Neutrophil (primary cell): ENCODE results near the gene PTPRCAP.
"Not testable (repeated sequence)": the region's sequence is repeated elsewhere in the genome, so short reads cannot be mapped to it uniquely, and the experiment has no call there.

Experiments used
- H3K27ac ChIP-seq: fragments of 200-600 bp; sonication (generic); 2 replicates; pipeline ENCODE4 v1.5.1; 2016; ENCODE audit warnings: mild to moderate bottlenecking, moderate library complexity
- H3K27me3 ChIP-seq: fragments of 200-600 bp; sonication (generic); 2 replicates; pipeline ENCODE4 v1.6.0; 2016; ENCODE audit warnings: mild to moderate bottlenecking
- H3K36me3 ChIP-seq: fragments of 200-600 bp; sonication (generic); 2 replicates; pipeline ENCODE4 v1.5.1; 2017
- H3K4me1 ChIP-seq, 2 experiments: fragments of 200-600 bp in 1 of 2; sonication (generic) in 1 of 2; 1 replicate in 1 of 2; 2 replicates in 1 of 2; pipeline versions ENCODE4 v1.5.1 to v1.6.1; 2013 to 2016; ENCODE audit warnings: low read depth in 1 of 2, low read length in 1 of 2, mild to moderate bottlenecking in 1 of 2, moderate library complexity in 1 of 2; ENCODE audit not compliant: control insufficient read depth in 1 of 2, insufficient read depth in 1 of 2
- H3K4me3 ChIP-seq, 2 experiments: fragments of 200-600 bp in 1 of 2; sonication (generic) in 1 of 2; 1 replicate in 1 of 2; 2 replicates in 1 of 2; pipeline ENCODE4 v1.5.1; 2013 to 2016; ENCODE audit warnings: low read depth in 1 of 2, low read length in 1 of 2, mild to moderate bottlenecking in 1 of 2, moderate library complexity in 1 of 2
- H3K9me3 ChIP-seq: fragments of 200-600 bp; sonication (generic); 2 replicates; pipeline ENCODE4 v1.5.1; 2016
- TF ChIP-seq, protein P1 (sequence below): fragments of 200-600 bp; sonication (generic); IDR thresholded peaks from 2 replicates; pipeline ENCODE4 v1.5.1; 2016; ENCODE audit warnings: antibody characterized with exemption

Gene PTPRCAP

GRCh38 chr11:67466367-67466766, 28.9 kb upstream of the PTPRCAP start:
- H3K36me3 ChIP-seq = no peaks in the 10 kb centered on the region
- H3K27me3 ChIP-seq = no peaks in the 10 kb centered on the region
- H3K9me3 ChIP-seq = no peaks in the 10 kb centered on the region
- H3K4me3 ChIP-seq = no peak overlapping the region
- peaks cover 27 to 39% of the 10 kb centered on the region in 2 experiments for H3K4me1 ChIP-seq
- TF ChIP-seq, protein P1, sequence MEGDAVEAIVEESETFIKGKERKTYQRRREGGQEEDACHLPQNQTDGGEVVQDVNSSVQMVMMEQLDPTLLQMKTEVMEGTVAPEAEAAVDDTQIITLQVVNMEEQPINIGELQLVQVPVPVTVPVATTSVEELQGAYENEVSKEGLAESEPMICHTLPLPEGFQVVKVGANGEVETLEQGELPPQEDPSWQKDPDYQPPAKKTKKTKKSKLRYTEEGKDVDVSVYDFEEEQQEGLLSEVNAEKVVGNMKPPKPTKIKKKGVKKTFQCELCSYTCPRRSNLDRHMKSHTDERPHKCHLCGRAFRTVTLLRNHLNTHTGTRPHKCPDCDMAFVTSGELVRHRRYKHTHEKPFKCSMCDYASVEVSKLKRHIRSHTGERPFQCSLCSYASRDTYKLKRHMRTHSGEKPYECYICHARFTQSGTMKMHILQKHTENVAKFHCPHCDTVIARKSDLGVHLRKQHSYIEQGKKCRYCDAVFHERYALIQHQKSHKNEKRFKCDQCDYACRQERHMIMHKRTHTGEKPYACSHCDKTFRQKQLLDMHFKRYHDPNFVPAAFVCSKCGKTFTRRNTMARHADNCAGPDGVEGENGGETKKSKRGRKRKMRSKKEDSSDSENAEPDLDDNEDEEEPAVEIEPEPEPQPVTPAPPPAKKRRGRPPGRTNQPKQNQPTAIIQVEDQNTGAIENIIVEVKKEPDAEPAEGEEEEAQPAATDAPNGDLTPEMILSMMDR = no peak
- H3K27ac ChIP-seq = peak overlapping the region; percentile 43

- not testable (repeated sequence) for H3K9me3 ChIP-seq, H3K36me3 ChIP-seq, H3K27me3 ChIP-seq
- peak overlapping the region; percentile 95 for H3K27ac ChIP-seq
- peak overlapping the region; percentile 75 to 87 for H3K4me3 ChIP-seq
- H3K4me1 ChIP-seq = peaks cover 27 to 39% of the 10 kb centered on the region in 2 experiments
Observed at GRCh38 chr11:67465530-67465929, 28.0 kb upstream of the PTPRCAP start.

DNA sequence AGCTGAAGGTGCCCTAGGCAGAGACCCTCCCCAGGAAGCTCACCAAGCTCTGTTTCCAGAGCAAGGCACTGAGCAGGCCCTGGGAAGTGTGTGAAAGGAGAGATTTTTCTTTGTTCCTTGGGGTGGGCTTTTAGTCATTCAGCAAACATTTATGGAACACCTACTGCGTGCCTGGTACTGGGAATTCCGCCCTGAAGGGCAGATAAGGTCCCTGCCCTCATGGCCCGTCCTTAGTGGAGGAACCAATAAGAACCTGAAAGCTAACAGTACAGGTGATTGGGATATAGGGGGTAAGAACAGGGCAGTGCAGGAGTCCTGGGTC, 27.7 kb upstream of the PTPRCAP start:
- peak overlapping the region; percentile 75 to 87 for H3K4me3 ChIP-seq
- TF ChIP-seq, protein P1 = no peak

GRCh38 chr11:67464411-67465188, 27.1 kb upstream of the PTPRCAP start:
- H3K4me3 ChIP-seq = peak overlapping the region; percentile 75 to 87
- peak overlapping the region; percentile 95 for H3K27ac ChIP-seq
- H3K36me3 ChIP-seq = no peaks in the 10 kb centered on the region
- H3K9me3 ChIP-seq = no peaks in the 10 kb centered on the region
- peaks cover 25 to 37% of the 10 kb centered on the region in 2 experiments for H3K4me1 ChIP-seq
- TF ChIP-seq, protein P1 = no peak
- H3K27me3 ChIP-seq = no peaks in the 10 kb centered on the region

More for the DNA sequence above, 27.7 kb upstream of the PTPRCAP start:
- Histone ChIP-seq H3K27ac (peak overlapping the region; percentile 95), H3K36me3 (no peaks in the 10 kb centered on the region), H3K4me1 (peaks cover 27 to 39% of the 10 kb centered on the region in 2 experiments), H3K27me3 (no peaks in the 10 kb centered on the region), H3K9me3 (no peaks in the 10 kb centered on the region)

DNA sequence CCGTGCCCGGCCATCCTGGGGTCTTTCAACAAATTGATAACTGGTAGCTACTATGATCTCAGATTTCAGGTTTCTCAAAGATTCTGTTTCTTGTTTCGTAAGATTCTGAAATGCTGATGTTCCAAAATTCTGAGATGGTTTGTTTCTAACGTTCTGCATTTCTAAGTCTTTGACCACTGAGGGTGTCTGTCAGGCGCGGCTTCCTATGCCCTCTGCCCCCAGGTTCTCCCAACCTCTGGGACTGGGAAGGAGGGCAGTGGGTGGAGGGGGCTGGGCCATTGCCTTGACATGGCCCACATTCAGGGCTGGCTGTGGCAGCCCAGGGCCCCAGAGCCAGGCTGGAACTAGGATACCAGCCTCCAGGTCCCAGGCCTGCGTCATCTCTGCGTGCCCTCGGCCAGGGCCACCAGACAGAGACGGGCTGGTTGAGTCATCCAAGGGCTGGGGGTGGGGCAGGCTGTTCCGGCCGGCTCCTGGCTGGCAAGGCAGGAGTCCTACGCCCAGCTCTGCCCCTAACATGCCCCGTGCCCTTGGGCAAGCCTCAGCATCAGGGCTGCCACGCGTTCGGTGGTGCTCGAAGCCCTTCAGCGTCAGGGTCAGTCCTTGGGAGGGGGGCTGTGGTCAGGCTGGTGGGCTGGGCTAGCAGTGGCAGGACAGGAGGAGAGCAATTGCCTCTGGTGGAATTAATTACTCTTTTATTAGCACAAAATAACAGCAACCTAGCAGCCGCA, 26.4 kb upstream of the PTPRCAP start:
- no peaks in the 10 kb centered on the region for H3K9me3 ChIP-seq
- H3K27me3 ChIP-seq = no peaks in the 10 kb centered on the region
- TF ChIP-seq, protein P1 = no peak
- H3K4me3 ChIP-seq = peak overlapping the region; percentile 75 to 87
- H3K36me3 ChIP-seq = no peaks in the 10 kb centered on the region
- peak overlapping the region; percentile 95 for H3K27ac ChIP-seq
- peaks cover 22 to 32% of the 10 kb centered on the region in 2 experiments for H3K4me1 ChIP-seq

- TF ChIP-seq, protein P1 = no peak
- Histone ChIP-seq H3K27ac (no peak overlapping the region), H3K4me1 (peaks cover 16 to 25% of the 10 kb centered on the region in 2 experiments)
Observed at GRCh38 chr11:67463186-67463585, 25.7 kb upstream of the PTPRCAP start.

More at GRCh38 chr11:67463186-67463585, 25.7 kb upstream of the PTPRCAP start:
- Histone ChIP-seq H3K27me3 (no peaks in the 10 kb centered on the region), H3K9me3 (no peaks in the 10 kb centered on the region), H3K36me3 (no peaks in the 10 kb centered on the region), H3K4me3 (no peak overlapping the region)
